Uterus (tissue), 4 donors: ENCODE results near the gene TMEM220. TPM values are rescaled to one million over a fixed set of nuclear protein-coding genes. Genes with fewer than 3 reads are reported as not detected.
A peak's percentile ranks its signal among the peaks of the same experiment; 100 is the strongest.

Experiments
- DNase-seq, 2 donors: peaks; one replicate each; pipeline ENCODE4 v3.0.0-alpha.2; 2019 to 2020
- H3K27ac ChIP-seq, 2 donors: fragments of 200-600 bp; sonication (generic); 1 replicate in 1 of 2; 2 replicates in 1 of 2; pipeline ENCODE4 v1.5.1; 2016 to 2018
- H3K27me3 ChIP-seq, 2 donors: fragments of 200-600 bp; sonication (generic); one replicate each; pipeline ENCODE4 v1.5.1; 2018 to 2019; ENCODE audit warnings: control low read depth in 1 of 2
- H3K36me3 ChIP-seq, 2 donors: fragments of 200-600 bp; sonication (generic); one replicate each; pipeline ENCODE4 v1.5.1; 2019; ENCODE audit warnings: control low read depth in 1 of 2
- H3K4me1 ChIP-seq, 2 donors: fragments of 200-600 bp; sonication (generic); one replicate each; pipeline ENCODE4 v1.5.1; 2018 to 2019; ENCODE audit warnings: control low read depth in 1 of 2
- H3K4me3 ChIP-seq, 2 donors: fragments of 200-600 bp; sonication (generic); 1 replicate in 1 of 2; 2 replicates in 1 of 2; pipeline ENCODE4 v1.5.1; 2018 to 2019; ENCODE audit warnings: mild to moderate bottlenecking in 1 of 2
- H3K9me3 ChIP-seq, 2 donors: fragments of 200-600 bp; sonication (generic); one replicate each; pipeline ENCODE4 v1.5.1; 2019; ENCODE audit warnings: control low read depth in 1 of 2
- CTCF ChIP-seq, 4 experiments: fragments of 200-600 bp in 2 of 4; fragments of 450-650 bp in 2 of 4; sonication (generic) in 2 of 4; IDR thresholded peaks; one replicate each; pipeline ENCODE4 v1.5.1; 2016 to 2019; ENCODE audit warnings: antibody characterized with exemption in 4 of 4, mild to moderate bottlenecking in 2 of 4, moderate library complexity in 1 of 4
- POLR2A ChIP-seq, 2 donors: fragments of 450-650 bp; IDR thresholded peaks; one replicate each; pipeline ENCODE4 v1.6.1; 2016; ENCODE audit warnings: antibody characterized with exemption in 2 of 2, mild to moderate bottlenecking in 1 of 2, moderate library complexity in 1 of 2
- intact Hi-C: fragments of 100-400 bp; cut with DNase I; formaldehyde crosslinking; loops from one replicate; pipeline ENCODE4 v1.15.1; 2023; ENCODE audit warnings: low total_unique reads
- total RNA-seq, 4 donors: library from RNA; depleted of rRNA in 3 of 4; stranded (reverse); fragments of >200 nt in 3 of 4; gene quantifications; one replicate each; pipeline versions ENCODE4 v1.1.0 to v1.2.4, GENCODE V29; 2014 to 2023
- donor health status: DM: yes; HTN: yes; CAD: no.

TMEM220 gene
- total RNA-seq, 4 donors from 2014 or later = 0.59 to 20.1 (median 5.2) TPM

- TF ChIP-seq CTCF (IDR thresholded peaks at IDR 0.05) (no peak), POLR2A (IDR thresholded peaks at IDR 0.05) (no peak)
- H3K27ac ChIP-seq = no peak overlapping the region
- H3K4me3 ChIP-seq = no peak overlapping the region
- H3K4me1 ChIP-seq = no peaks in the 10 kb centered on the region
- no peaks in the 10 kb centered on the region for H3K36me3 ChIP-seq
- intact Hi-C loops = no loop called here
- H3K9me3 ChIP-seq = no peaks in the 10 kb centered on the region
- no peak for DNase-seq
- no peaks in the 10 kb centered on the region for H3K27me3 ChIP-seq
Measured at GRCh38 chr17:10748531-10749181, 18.8 kb upstream of the TMEM220 start.

GRCh38 chr17:10745231-10745630 is 15.4 kb upstream of the TMEM220 start:
- no peak for DNase-seq
- Histone ChIP-seq H3K27me3 (no peaks in the 10 kb centered on the region), H3K36me3 (no peaks in the 10 kb centered on the region), H3K27ac (no peak overlapping the region), H3K9me3 (no peaks in the 10 kb centered on the region), H3K4me1 (no peaks in the 10 kb centered on the region), H3K4me3 (no peak overlapping the region)
- intact Hi-C loops = no loop called here
- TF ChIP-seq POLR2A (IDR thresholded peaks at IDR 0.05) = no peak
- TF ChIP-seq CTCF (IDR thresholded peaks at IDR 0.05) = no peak

- DNase-seq = no peak
- H3K4me1 ChIP-seq = no peaks in the 10 kb centered on the region
- no peaks in the 10 kb centered on the region for H3K36me3 ChIP-seq
- H3K4me3 ChIP-seq = no peak overlapping the region
- TF ChIP-seq POLR2A (IDR thresholded peaks at IDR 0.05) = no peak
- TF ChIP-seq CTCF (IDR thresholded peaks at IDR 0.05) = no peak
- intact Hi-C loops = no loop called here
- no peaks in the 10 kb centered on the region for H3K9me3 ChIP-seq
- no peak overlapping the region for H3K27ac ChIP-seq
- no peaks in the 10 kb centered on the region for H3K27me3 ChIP-seq
Measured at GRCh38 chr17:10744501-10745000, 14.7 kb upstream of the TMEM220 start.

GRCh38 chr17:10743316-10744009 is 13.6 kb upstream of the TMEM220 start:
- intact Hi-C loops = no loop called here
- H3K27ac ChIP-seq = peak overlapping the region; percentile 51 to 58
- TF ChIP-seq CTCF (IDR thresholded peaks at IDR 0.05) (no peak), POLR2A (IDR thresholded peaks at IDR 0.05) (no peak)
- DNase-seq = no peak
- no peaks in the 10 kb centered on the region for H3K27me3 ChIP-seq
- no peak overlapping the region for H3K4me3 ChIP-seq
- H3K9me3 ChIP-seq = no peaks in the 10 kb centered on the region
- no peaks in the 10 kb centered on the region for H3K4me1 ChIP-seq
- no peaks in the 10 kb centered on the region for H3K36me3 ChIP-seq

- no peaks in the 10 kb centered on the region for H3K9me3 ChIP-seq
- DNase-seq = no peak
- H3K4me1 ChIP-seq = no peaks in the 10 kb centered on the region
- no peak overlapping the region for H3K4me3 ChIP-seq
- H3K27me3 ChIP-seq = no peaks in the 10 kb centered on the region
- intact Hi-C loops = no loop called here
- H3K36me3 ChIP-seq = no peaks in the 10 kb centered on the region
- H3K27ac ChIP-seq = no peak overlapping the region
- no peak for TF ChIP-seq POLR2A (IDR thresholded peaks at IDR 0.05)
- no peak for TF ChIP-seq CTCF (IDR thresholded peaks at IDR 0.05)
Measured at GRCh38 chr17:10742431-10742830, 12.6 kb upstream of the TMEM220 start.
